HepG2 (cell line): ENCODE data around the gene F8. TPM values are rescaled to one million over a fixed set of nuclear protein-coding genes. Genes with fewer than 3 reads are reported as not detected.
"Not testable (repeated sequence)": the region's sequence is repeated elsewhere in the genome, so short reads cannot be mapped to it uniquely, and the experiment has no call there.

Experiments used
- ATAC-seq: fragments of 200-7000 bp; cut with Tn5 transposase; 3 replicates; pipeline ENCODE4 v1.9.1; 2020; ENCODE audit warnings: mild to moderate bottlenecking, moderate library complexity
- BruUV-seq: library from RNA; stranded (reverse); fragments of 400-500 nt; replicated peaks from 2 replicates; lab custom pipeline; 2021; lab: Mats Ljungman, UMichigan
- CTCF ChIA-PET: fragments of 300-600 bp; formaldehyde crosslinking; extraction: SDS; loops from one replicate; lab custom pipeline; 2021; ENCODE audit warnings: low total read pairs, inconsistent platforms, low intra/inter-chr PET ratio; lab: Yijun Ruan, JAX
- POLR2A ChIA-PET: fragments of 350-600 bp; sonication (Branson Sonifier 250); formaldehyde crosslinking; loops from one replicate; lab custom pipeline; 2020; ENCODE audit warnings: antibody characterized with exemption, inconsistent platforms; lab: Yijun Ruan, JAX
- DNase-seq: peaks from one replicate; pipeline ENCODE4 v3.0.0-alpha.2; 2015; ENCODE audit warnings: low spot score
- FAIRE-seq: peaks from 3 replicates; lab custom pipeline; 2011; peaks lifted over from hg19 to GRCh38; lab: Jason Lieb, UNC
- H2AFZ ChIP-seq: one replicate; pipeline ENCODE4 v1.6.1; 2011; ENCODE audit warnings: low read length, inconsistent platforms
- H3K27ac ChIP-seq: fragments of 300-600 bp; 3 replicates; pipeline ENCODE4 v1.8.0; 2011; ENCODE audit warnings: mixed run types, mild to moderate bottlenecking, mixed read lengths, low read length, inconsistent platforms; ENCODE audit not compliant: insufficient read depth; ENCODE audit errors: extremely low read length
- H3K27me3 ChIP-seq, 2 experiments: fragments of 200-600 bp in 1 of 2; 2 replicates in 1 of 2; 3 replicates in 1 of 2; pipeline versions ENCODE4 v1.6.0 to v1.8.0; 2011; ENCODE audit warnings: low read length in 2 of 2, mild to moderate bottlenecking in 2 of 2, moderate library complexity in 2 of 2, inconsistent platforms in 1 of 2; ENCODE audit not compliant: insufficient read depth in 2 of 2, control insufficient read depth in 1 of 2
- H3K36me3 ChIP-seq, 2 experiments: fragments of 200-600 bp in 1 of 2; replicated peaks in 1 of 2; 2 replicates in 1 of 2; 3 replicates in 1 of 2; pipeline versions ENCODE4 v1.5.1 to v1.8.0; 2011; ENCODE audit warnings: low read length in 2 of 2, inconsistent platforms in 1 of 2; ENCODE audit not compliant: insufficient read depth in 2 of 2, control insufficient read depth in 1 of 2
- H3K4me1 ChIP-seq: 2 replicates; pipeline ENCODE4 v1.5.1; 2012; ENCODE audit warnings: low read length, inconsistent platforms; ENCODE audit not compliant: insufficient read depth
- H3K4me2 ChIP-seq: 2 replicates; pipeline ENCODE4 v1.6.0; 2011; ENCODE audit warnings: low read depth, low read length, inconsistent platforms
- H3K4me3 ChIP-seq, 3 experiments: fragments of 200-600 bp in 1 of 3; sonication (generic), shearing (Covaris generic) in 1 of 3; replicated peaks in 1 of 3; 2 replicates each; pipeline ENCODE4 v1.5.1; 2011 to 2016; ENCODE audit warnings: low read length in 3 of 3, inconsistent platforms in 2 of 3, low read depth in 2 of 3, mild to moderate bottlenecking in 2 of 3, control low read depth in 1 of 3, mixed read lengths in 1 of 3; ENCODE audit not compliant: insufficient read depth in 1 of 3
- H3K79me2 ChIP-seq: one replicate; pipeline ENCODE4 v1.6.1; 2011; ENCODE audit warnings: low read length, inconsistent platforms; ENCODE audit not compliant: insufficient read depth
- H3K9ac ChIP-seq: 2 replicates; pipeline ENCODE4 v1.6.0; 2011; ENCODE audit warnings: mild to moderate bottlenecking, low read depth, low read length, inconsistent platforms; ENCODE audit not compliant: insufficient read depth
- H3K9me3 ChIP-seq: 2 replicates; pipeline ENCODE4 v1.5.1; 2012; ENCODE audit warnings: mild to moderate bottlenecking, low read length
- H4K20me1 ChIP-seq: 2 replicates; pipeline ENCODE4 v1.6.0; 2011; ENCODE audit warnings: inconsistent platforms, mild to moderate bottlenecking, low read length, moderate library complexity; ENCODE audit not compliant: insufficient read depth
- ELF3 ChIP-seq: IDR thresholded peaks from 2 replicates; pipeline ENCODE4 v1.6.1; 2016; ENCODE audit warnings: missing genetic modification reagents, missing compliant biosample characterization
- HNF4A ChIP-seq: sonication (generic); formaldehyde crosslinking; IDR thresholded peaks from 2 replicates; pipeline ENCODE4 v1.4.0; 2020; ENCODE audit warnings: missing genetic modification reagents
- KAT8 ChIP-seq: IDR thresholded peaks from 2 replicates; pipeline ENCODE4 v1.6.1; 2016; ENCODE audit warnings: missing genetic modification reagents, missing compliant biosample characterization
- LCORL ChIP-seq, 2 experiments: fragments of 450-650 bp in 1 of 2; sonication (generic) in 1 of 2; formaldehyde crosslinking in 1 of 2; IDR thresholded peaks; 2 replicates each; pipeline versions ENCODE4 v1.5.0 to v1.6.1; 2017 to 2020; ENCODE audit warnings: antibody characterized with exemption in 1 of 2, missing genetic modification reagents in 1 of 2
- PAXIP1 ChIP-seq: sonication (generic); formaldehyde crosslinking; conservative IDR thresholded peaks from 2 replicates; pipeline ENCODE4 v1.4.0; 2020; ENCODE audit warnings: mild to moderate bottlenecking, missing genetic modification reagents, moderate library complexity
- RARA ChIP-seq: IDR thresholded peaks from 2 replicates; pipeline ENCODE4 v1.6.1; 2016; ENCODE audit warnings: missing genetic modification reagents, missing compliant biosample characterization
- SALL1 ChIP-seq: sonication (generic); formaldehyde crosslinking; IDR thresholded peaks from 2 replicates; pipeline ENCODE4 v1.8.0; 2022; ENCODE audit warnings: mild to moderate bottlenecking, missing genetic modification reagents
- ZMYM4 ChIP-seq: sonication (generic); formaldehyde crosslinking; IDR thresholded peaks from 2 replicates; pipeline ENCODE4 v1.8.1; 2023; ENCODE audit warnings: mild to moderate bottlenecking, missing genetic modification reagents
- ZNF687 ChIP-seq: sonication (generic); formaldehyde crosslinking; IDR thresholded peaks from 2 replicates; pipeline ENCODE4 v1.5.1; 2020; ENCODE audit warnings: mild to moderate bottlenecking, missing genetic modification reagents, moderate library complexity
- ZSCAN21 ChIP-seq: sonication (generic); formaldehyde crosslinking; IDR thresholded peaks from 2 replicates; pipeline ENCODE4 v1.8.0; 2022; ENCODE audit warnings: mild to moderate bottlenecking, missing genetic modification reagents, moderate library complexity, borderline replicate concordance
- WGBS: methylation state at CpG from one replicate; pipeline ENCODE4 v1.1.6; 2017; ENCODE audit warnings: low lambda C conversion rate; 5-methylcytosine and 5-hydroxymethylcytosine counted together
- in situ Hi-C: cut with HindIII; loops from 2 replicates; pipeline ENCODE4 v1.10.0; 2017; ENCODE audit warnings: low pct_unique_long_range_greater_than_20kb; ENCODE audit not compliant: extremely low pct_ligation_motif_present
- intact Hi-C: fragments of 100-400 bp; cut with micrococcal nuclease; formaldehyde crosslinking; loops from one replicate; pipeline ENCODE4 v1.10.0; 2022; ENCODE audit not compliant: unreplicated experiment
- polyA plus RNA-seq, 8 experiments: library from polyadenylated mRNA; depleted of rRNA in 3 of 8; stranded (reverse) in 7 of 8; unstranded in 1 of 8; fragments of >200 nt; fragmentation: Illumina TruSeq in 4 of 8; extraction: Trizol in 4 of 8; gene quantifications; 2 replicates each; pipeline versions ENCODE4 v1.2.1 to v1.2.3, GENCODE V29; 2011 to 2016; ENCODE audit warnings: low read depth in 4 of 8, missing spikeins in 1 of 8, mixed read lengths in 1 of 8; ENCODE audit not compliant: insufficient read depth in 1 of 8
- total RNA-seq, 5 experiments: library from RNA; depleted of rRNA; stranded (reverse); fragments of >200 nt; fragmentation: Illumina TruSeq; extraction: Trizol; gene quantifications; 2 replicates each; pipeline ENCODE4 v1.2.3, GENCODE V29; 2016; ENCODE audit warnings: low read depth in 1 of 5
- TF ChIP-seq, protein P1 (sequence below): sonication (generic); formaldehyde crosslinking; IDR thresholded peaks from 2 replicates; pipeline ENCODE4 v1.4.0; 2020; ENCODE audit warnings: missing genetic modification reagents

F8 gene
- total and polyA plus RNA-seq, 2 of the 13 experiments (the other 11 are each of a cell fraction or from before 2014, with no cell fraction given) = 0.29 to 0.61 TPM

DNA sequence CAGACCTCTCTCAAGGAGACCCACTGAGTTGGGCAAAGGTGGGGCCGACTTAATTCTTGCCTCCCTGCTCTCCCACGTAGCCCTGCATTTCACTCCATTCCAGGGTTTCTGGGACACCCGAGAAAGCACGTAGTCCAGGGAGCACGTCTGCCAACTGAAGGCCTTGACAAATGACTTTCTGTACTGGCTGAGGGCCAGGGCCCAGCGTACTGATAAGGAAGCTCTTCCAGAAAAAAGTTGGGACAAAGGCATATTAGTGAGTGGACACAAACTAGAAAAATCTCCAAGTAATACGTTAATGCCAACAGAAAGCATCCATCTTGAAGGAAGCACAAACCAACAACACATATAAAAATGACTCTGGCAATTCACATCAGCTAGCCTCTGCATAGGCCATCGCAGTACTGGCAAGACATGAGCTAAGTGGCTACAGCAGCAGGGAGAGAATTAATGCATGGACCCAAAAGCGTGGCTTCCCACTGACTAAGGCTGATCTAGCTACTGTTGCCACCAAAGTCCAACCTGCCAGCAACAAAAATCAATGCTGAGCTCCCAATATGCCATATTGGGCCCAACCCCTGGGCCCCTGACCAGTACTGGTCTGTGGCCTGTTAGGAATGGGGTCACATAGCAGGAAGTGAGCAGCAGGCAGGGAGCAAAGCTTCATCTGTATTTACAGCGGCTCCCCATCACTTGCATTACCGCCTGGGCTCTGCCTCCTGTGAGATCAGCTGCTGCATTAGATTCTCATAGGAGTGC is 15.4 kb downstream of the F8 start:
- H3K27me3 ChIP-seq; BruUV-seq; H4K20me1 ChIP-seq; intact Hi-C loops; H3K9me3 ChIP-seq; H3K36me3 ChIP-seq; H3K9ac ChIP-seq; CTCF ChIA-PET; in situ Hi-C loops; H3K79me2 ChIP-seq; FAIRE-seq; TF ChIP-seq LCORL (IDR thresholded peaks at IDR 0.05): not testable (repeated sequence)
- 0 out of 6 replicates have a peak overlapping the region, but pooled peaks of 1 of the 3 experiments have one; percentile 28 for H3K4me3 ChIP-seq
- peak; percentile 1 for DNase-seq
- ATAC-seq = peak; percentile 92
- H2AFZ ChIP-seq = peak overlapping the region; percentile 23
- WGBS = 8% methylated on average over 2 of the region's 11 CpGs
- peak overlapping the region; percentile 54 for H3K27ac ChIP-seq
- H3K4me2 ChIP-seq = peak overlapping the region; percentile 63
- POLR2A ChIA-PET = interaction anchor here (1.0 to 1.4 kb wide), 2 partner anchors 18 to 20 kb away, joined by 3 to 5 read pairs; partner anchors contain the start of gene FUNDC2
- peaks cover 20% of the 10 kb centered on the region for H3K4me1 ChIP-seq
- TF ChIP-seq HNF4A (CRISPR knock-in tag) (peak; percentile 21; the same call in 1 of the 2 replicates), ZMYM4 (peak; percentile 39; the same call in 1 of the 2 replicates), LCORL (CRISPR knock-in tag; IDR thresholded peaks at IDR 0.05) (0 out of 2 replicates have a peak, but pooled peaks have one; percentile 32), RARA (CRISPR knock-in tag) (peak; percentile 23; the same call in 1 of the 2 replicates), SALL1 (CRISPR knock-in tag) (peak; percentile 59; the same call in 1 of the 2 replicates), ZNF687 (peak; percentile 46), ELF3 (CRISPR knock-in tag) (0 out of 2 replicates have a peak, but pooled peaks have one; percentile 33), ZSCAN21 (0 out of 2 replicates have a peak, but pooled peaks have one; percentile 28), KAT8 (CRISPR knock-in tag) (0 out of 2 replicates have a peak, but pooled peaks have one; percentile 18), PAXIP1 (CRISPR knock-in tag) (peak; percentile 81)
- TF ChIP-seq, protein P1, sequence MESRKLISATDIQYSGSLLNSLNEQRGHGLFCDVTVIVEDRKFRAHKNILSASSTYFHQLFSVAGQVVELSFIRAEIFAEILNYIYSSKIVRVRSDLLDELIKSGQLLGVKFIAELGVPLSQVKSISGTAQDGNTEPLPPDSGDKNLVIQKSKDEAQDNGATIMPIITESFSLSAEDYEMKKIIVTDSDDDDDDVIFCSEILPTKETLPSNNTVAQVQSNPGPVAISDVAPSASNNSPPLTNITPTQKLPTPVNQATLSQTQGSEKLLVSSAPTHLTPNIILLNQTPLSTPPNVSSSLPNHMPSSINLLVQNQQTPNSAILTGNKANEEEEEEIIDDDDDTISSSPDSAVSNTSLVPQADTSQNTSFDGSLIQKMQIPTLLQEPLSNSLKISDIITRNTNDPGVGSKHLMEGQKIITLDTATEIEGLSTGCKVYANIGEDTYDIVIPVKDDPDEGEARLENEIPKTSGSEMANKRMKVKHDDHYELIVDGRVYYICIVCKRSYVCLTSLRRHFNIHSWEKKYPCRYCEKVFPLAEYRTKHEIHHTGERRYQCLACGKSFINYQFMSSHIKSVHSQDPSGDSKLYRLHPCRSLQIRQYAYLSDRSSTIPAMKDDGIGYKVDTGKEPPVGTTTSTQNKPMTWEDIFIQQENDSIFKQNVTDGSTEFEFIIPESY (CRISPR knock-in tag) = peak; percentile 24; the same call in 1 of the 2 replicates
